HEK293T (cell line): ENCODE results near the gene BCAS1.
"Not testable (repeated sequence)": the region's sequence is repeated elsewhere in the genome, so short reads cannot be mapped to it uniquely, and the experiment has no call there.

ENCODE experiments used
- CTCF ChIA-PET: fragments of 350-600 bp; formaldehyde crosslinking; extraction: SDS; loops from one replicate; lab custom pipeline; 2021; ENCODE audit warnings: antibody characterized with exemption, inconsistent platforms; lab: Yijun Ruan, JAX
- POLR2A ChIA-PET: fragments of 350-600 bp; formaldehyde crosslinking; extraction: SDS; loops from one replicate; lab custom pipeline; 2020; ENCODE audit warnings: antibody characterized with exemption, inconsistent platforms; lab: Yijun Ruan, JAX
- DNase-seq: peaks from one replicate; pipeline ENCODE4 v3.0.0; 2012; ENCODE audit warnings: mixed read lengths; ENCODE audit errors: extremely low spot score
- ARNT ChIP-seq: fragments of 450-650 bp; IDR thresholded peaks from 2 replicates; pipeline ENCODE4 v1.6.1; 2017; ENCODE audit warnings: mild to moderate bottlenecking
- BHLHE40 ChIP-seq: fragments of 450-650 bp; IDR thresholded peaks from 2 replicates; pipeline ENCODE4 v1.6.1; 2016; ENCODE audit warnings: mild to moderate bottlenecking, moderate library complexity, borderline replicate concordance
- CTBP1 ChIP-seq: fragments of 450-650 bp; IDR thresholded peaks from 2 replicates; pipeline ENCODE4 v1.6.1; 2016; ENCODE audit warnings: borderline replicate concordance
- ELF4 ChIP-seq: fragments of 450-650 bp; IDR thresholded peaks from 2 replicates; pipeline ENCODE4 v1.6.1; 2017; ENCODE audit warnings: antibody characterized with exemption
- FOXA1 ChIP-seq: fragments of 450-650 bp; IDR thresholded peaks from 2 replicates; pipeline ENCODE4 v1.6.1; 2016; ENCODE audit warnings: mild to moderate bottlenecking
- FOXK2 ChIP-seq: fragments of 450-650 bp; IDR thresholded peaks from 2 replicates; pipeline ENCODE4 v1.6.1; 2016; ENCODE audit warnings: mild to moderate bottlenecking
- FOXM1 ChIP-seq: fragments of 450-650 bp; IDR thresholded peaks from 2 replicates; pipeline ENCODE4 v1.6.1; 2017; ENCODE audit warnings: mild to moderate bottlenecking, borderline replicate concordance
- HDGF ChIP-seq: fragments of 450-650 bp; IDR thresholded peaks from 2 replicates; pipeline ENCODE4 v1.6.1; 2017; ENCODE audit warnings: antibody characterized with exemption, borderline replicate concordance
- L3MBTL2 ChIP-seq: fragments of 450-650 bp; conservative IDR thresholded peaks from 2 replicates; pipeline ENCODE4 v1.6.1; 2016; ENCODE audit warnings: mild to moderate bottlenecking
- LEF1 ChIP-seq: fragments of 450-650 bp; IDR thresholded peaks from 2 replicates; pipeline ENCODE4 v1.6.1; 2017; ENCODE audit warnings: mild to moderate bottlenecking, borderline replicate concordance
- NFRKB ChIP-seq: fragments of 450-650 bp; IDR thresholded peaks from 2 replicates; pipeline ENCODE4 v1.6.1; 2016; ENCODE audit warnings: mild to moderate bottlenecking, moderate library complexity
- PKNOX1 ChIP-seq: fragments of 450-650 bp; IDR thresholded peaks from 2 replicates; pipeline ENCODE4 v1.6.1; 2016
- SP1 ChIP-seq: fragments of 450-650 bp; IDR thresholded peaks from 2 replicates; pipeline ENCODE4 v1.6.1; 2017
- SUZ12 ChIP-seq: fragments of 450-650 bp; IDR thresholded peaks from 2 replicates; pipeline ENCODE4 v1.6.1; 2016; ENCODE audit warnings: mild to moderate bottlenecking
- TARDBP ChIP-seq: fragments of 450-650 bp; IDR thresholded peaks from 2 replicates; pipeline ENCODE4 v1.6.1; 2016
- ZNF384 ChIP-seq: fragments of 450-650 bp; IDR thresholded peaks from 2 replicates; pipeline ENCODE4 v1.6.1; 2016

Gene BCAS1

GRCh38 chr20:53977391-53977790 is 93.0 kb downstream of the BCAS1 start:
- ChIA-PET CTCF (no interaction called here), POLR2A (no interaction called here)
- no peak for TF ChIP-seq SP1
- DNase-seq = no peak

GRCh38 chr20:53975761-53976160 is 94.6 kb downstream of the BCAS1 start:
- DNase-seq = no peak
- ChIA-PET POLR2A (no interaction called here), CTCF (no interaction called here)
- TF ChIP-seq FOXK2 = no peak
- TF ChIP-seq SP1 = no peak
- no peak for TF ChIP-seq PKNOX1
- TF ChIP-seq ELF4 = no peak
- TF ChIP-seq SUZ12 = no peak
- TF ChIP-seq CTBP1 = no peak
- no peak for TF ChIP-seq L3MBTL2
- no peak for TF ChIP-seq TARDBP

- TF ChIP-seq SUZ12 (no peak), TARDBP (no peak), ARNT (no peak), ELF4 (no peak), PKNOX1 (no peak), HDGF (no peak), FOXK2 (no peak), ZNF384 (no peak), L3MBTL2 (no peak), LEF1 (no peak), CTBP1 (no peak), BHLHE40 (no peak), NFRKB (no peak), FOXM1 (no peak), FOXA1 (no peak), SP1 (no peak)
- POLR2A ChIA-PET = no interaction called here
- CTCF ChIA-PET = no interaction called here
- no peak for DNase-seq
Measured at GRCh38 chr20:53974785-53975555, 95.4 kb downstream of the BCAS1 start.

- CTCF ChIA-PET, POLR2A ChIA-PET, DNase-seq: not testable (repeated sequence)
Measured at GRCh38 chr20:53973882-53974281, 96.5 kb downstream of the BCAS1 start.

- CTCF ChIA-PET = no interaction called here
- no peak for DNase-seq
- POLR2A ChIA-PET = no interaction called here
- no peak for TF ChIP-seq NFRKB
- TF ChIP-seq FOXM1 = no peak
- TF ChIP-seq FOXK2 = no peak
- TF ChIP-seq CTBP1 = no peak
- no peak for TF ChIP-seq FOXA1
- no peak for TF ChIP-seq SP1
- TF ChIP-seq ARNT = no peak
- TF ChIP-seq ZNF384 = no peak
- TF ChIP-seq TARDBP = no peak
- TF ChIP-seq PKNOX1 = no peak
- no peak for TF ChIP-seq ELF4
- TF ChIP-seq BHLHE40 = no peak
- TF ChIP-seq SUZ12 = no peak
- TF ChIP-seq HDGF = no peak
- no peak for TF ChIP-seq L3MBTL2
- TF ChIP-seq LEF1 = no peak
Measured at GRCh38 chr20:53972179-53972578, 98.2 kb downstream of the BCAS1 start.

- CTCF ChIA-PET = interaction anchor here (0.7 kb wide), 1 partner anchor 22 kb away, joined by 3 read pairs; no protein-coding TSS in a partner anchor
- POLR2A ChIA-PET = no interaction called here
- no peak for DNase-seq
- TF ChIP-seq CTBP1 = no peak
- no peak for TF ChIP-seq FOXM1
- TF ChIP-seq ZNF384 = no peak
- no peak for TF ChIP-seq FOXA1
- TF ChIP-seq TARDBP = no peak
- TF ChIP-seq SP1 = no peak
- no peak for TF ChIP-seq LEF1
- TF ChIP-seq FOXK2 = no peak
- TF ChIP-seq ELF4 = no peak
- no peak for TF ChIP-seq NFRKB
- TF ChIP-seq PKNOX1 = no peak
Measured at GRCh38 chr20:53971096-53971683, 99.2 kb downstream of the BCAS1 start.
